ENCODE data around the gene ARVCF.

The ARVCF gene

DNA sequence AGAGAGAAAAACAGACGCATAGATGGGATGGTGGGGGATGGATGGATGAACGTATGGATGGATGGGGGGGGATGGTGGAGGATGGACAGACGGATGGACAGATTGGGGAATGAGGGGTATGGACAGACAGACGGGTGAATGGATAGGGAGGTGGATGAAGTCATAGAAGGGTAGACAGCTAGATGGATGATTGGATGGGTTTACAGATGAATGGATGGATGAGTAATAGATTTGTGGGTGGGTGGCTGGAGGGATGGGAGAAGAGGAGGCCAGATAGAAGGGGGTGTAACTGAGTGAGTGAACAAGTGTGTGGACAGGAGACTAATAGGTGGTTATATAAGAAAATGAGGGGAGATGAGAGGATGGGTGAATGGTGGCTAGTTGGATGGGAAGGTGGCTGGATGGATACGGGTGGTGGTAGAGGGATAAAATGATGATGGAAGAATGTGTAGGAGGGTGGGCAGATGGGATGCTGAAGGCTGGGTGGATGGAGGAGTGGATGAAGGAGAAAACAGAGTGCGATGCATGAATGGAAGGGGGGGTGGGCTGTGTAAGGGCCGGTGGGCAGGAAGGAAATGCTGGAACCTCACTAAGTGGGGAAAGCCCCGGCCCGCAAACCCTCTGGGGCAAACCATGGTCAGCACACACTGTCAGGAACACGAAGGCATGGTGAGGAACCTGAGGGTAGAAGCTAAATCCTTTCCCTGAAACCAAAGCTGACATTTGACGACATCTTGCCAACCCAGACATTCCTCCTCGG lies 21.6 kb downstream of the ARVCF start:
- no peaks in the 10 kb centered on the region for H3K36me3 Mint-ChIP-seq (ENCODE audit: low read depth)
- no peak overlapping the region for H3K4me3 Mint-ChIP-seq
- no peaks in the 10 kb centered on the region for H3K4me1 Mint-ChIP-seq (ENCODE audit: low read depth)
- no peaks in the 10 kb centered on the region for H3K9me3 Mint-ChIP-seq
- no peak overlapping the region for H3K27ac Mint-ChIP-seq
- no peaks in the 10 kb centered on the region for H3K27me3 Mint-ChIP-seq (ENCODE audit: low read depth)

DNA sequence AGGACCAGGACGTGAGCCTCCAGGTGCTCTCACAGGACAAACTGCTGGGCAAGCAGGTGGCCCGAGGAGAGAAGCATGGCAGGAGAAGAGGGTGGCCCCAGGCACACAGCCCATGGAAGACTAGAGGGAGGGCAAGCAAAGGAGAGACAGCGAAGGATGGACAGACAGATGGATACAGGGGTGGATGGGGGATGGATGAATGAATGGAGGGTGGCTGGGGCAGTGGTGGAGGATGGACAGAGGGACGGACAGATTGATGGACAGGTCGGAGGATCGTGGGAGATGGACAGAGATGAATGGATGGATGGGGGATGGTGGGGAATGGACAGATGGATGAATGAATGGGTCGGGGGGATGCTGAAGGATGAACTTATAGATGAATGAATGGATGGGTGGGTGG lies 22.7 kb downstream of the ARVCF start:
- Mint-ChIP-seq H3K36me3 (ENCODE audit: low read depth) (no peaks in the 10 kb centered on the region), H3K4me3 (no peak overlapping the region), H3K4me1 (ENCODE audit: low read depth) (no peaks in the 10 kb centered on the region), H3K27me3 (ENCODE audit: low read depth) (no peaks in the 10 kb centered on the region), H3K9me3 (no peaks in the 10 kb centered on the region), H3K27ac (no peak overlapping the region)

DNA sequence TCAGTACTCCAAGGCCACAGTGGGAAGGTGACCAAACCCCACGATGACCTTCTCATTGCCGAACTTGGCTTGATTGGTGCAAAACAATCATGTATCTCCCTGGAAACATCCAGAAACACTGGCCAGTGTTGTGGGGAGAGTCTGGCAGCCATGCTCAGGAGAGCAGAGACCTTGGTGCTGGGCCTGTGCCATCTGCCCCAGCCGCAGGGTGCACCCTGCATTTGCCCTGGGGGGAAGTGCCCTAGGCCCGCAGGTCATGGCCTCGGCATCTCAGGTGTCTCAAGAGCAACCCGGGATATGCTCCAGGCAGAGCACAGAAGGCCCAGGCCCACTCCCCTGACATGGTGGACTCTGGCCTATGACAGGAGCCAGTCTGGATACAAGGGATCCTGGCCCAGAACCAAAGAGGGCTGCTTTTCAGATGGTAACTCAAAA lies 23.7 kb downstream of the ARVCF start:
- no peaks in the 10 kb centered on the region for H3K36me3 Mint-ChIP-seq (ENCODE audit: low read depth)
- no peaks in the 10 kb centered on the region for H3K27me3 Mint-ChIP-seq (ENCODE audit: low read depth)
- no peaks in the 10 kb centered on the region for H3K9me3 Mint-ChIP-seq
- no peak overlapping the region for H3K27ac Mint-ChIP-seq
- no peak overlapping the region for H3K4me3 Mint-ChIP-seq
- H3K4me1 Mint-ChIP-seq (ENCODE audit: low read depth) = no peaks in the 10 kb centered on the region

DNA sequence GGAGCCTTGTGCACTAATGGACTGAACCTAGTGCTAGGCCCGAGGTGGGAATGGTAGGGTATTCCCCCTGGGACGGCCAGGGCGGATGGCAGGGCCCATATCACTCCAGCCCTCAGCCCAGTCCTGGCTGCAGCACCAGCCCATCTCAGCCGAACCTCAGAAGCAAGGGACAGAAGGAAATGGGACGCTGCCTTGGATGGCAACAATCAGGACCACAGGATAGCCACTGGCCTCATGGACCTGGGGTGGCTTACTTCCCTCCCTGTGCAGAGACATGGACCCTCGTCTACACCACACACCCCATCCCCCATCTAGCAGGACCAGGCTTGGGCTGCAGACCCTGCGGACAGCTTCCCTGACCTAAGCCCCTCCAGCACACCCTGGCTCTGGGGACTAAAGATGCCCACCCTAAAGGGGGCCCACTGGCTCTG lies 24.1 kb downstream of the ARVCF start:
- Mint-ChIP-seq H3K4me1 (ENCODE audit: low read depth) (no peaks in the 10 kb centered on the region), H3K27me3 (ENCODE audit: low read depth) (no peaks in the 10 kb centered on the region), H3K9me3 (no peaks in the 10 kb centered on the region), H3K27ac (no peak overlapping the region), H3K36me3 (ENCODE audit: low read depth) (no peaks in the 10 kb centered on the region), H3K4me3 (no peak overlapping the region)

DNA sequence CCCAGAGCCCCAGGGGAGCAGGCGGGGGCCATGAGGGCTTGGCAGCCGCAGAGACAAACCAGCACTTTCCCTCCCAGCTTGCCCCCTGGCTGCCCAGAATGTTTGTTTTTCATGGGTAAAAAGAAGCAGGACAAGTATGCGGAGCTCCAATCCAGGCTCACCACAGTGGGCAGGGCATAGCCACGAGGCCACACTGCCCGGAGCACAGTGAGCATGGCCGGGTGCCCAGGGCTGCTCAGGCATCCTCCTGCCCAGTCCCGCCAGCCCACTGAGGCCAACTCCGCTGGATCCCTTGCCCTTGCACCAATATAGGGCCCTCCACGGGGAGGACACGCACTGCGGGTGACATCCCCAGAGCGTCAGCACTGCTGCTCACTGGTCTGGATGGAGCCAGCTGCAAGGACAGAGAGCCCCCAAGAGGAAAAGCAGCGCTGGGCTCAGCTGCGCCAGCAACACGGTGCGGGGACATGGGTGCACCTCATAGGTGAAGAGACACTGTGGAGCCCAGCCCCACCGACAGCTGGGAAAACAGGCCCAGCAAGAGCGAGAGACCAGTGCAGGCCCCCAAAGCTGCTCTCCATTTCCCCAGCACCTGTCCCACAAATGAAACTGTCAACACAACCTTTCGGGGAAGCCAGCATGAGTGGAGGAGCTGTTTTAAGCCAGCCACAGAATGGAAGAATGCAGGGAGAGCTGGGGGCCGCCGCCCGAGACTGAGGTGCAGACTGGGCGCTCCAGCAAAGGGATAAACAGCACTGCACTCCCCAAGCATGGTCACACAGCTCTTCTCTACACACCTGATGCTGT lies 24.8 kb downstream of the ARVCF start:
- Mint-ChIP-seq H3K27ac (no peak overlapping the region), H3K4me3 (no peak overlapping the region), H3K9me3 (no peaks in the 10 kb centered on the region), H3K27me3 (ENCODE audit: low read depth) (no peaks in the 10 kb centered on the region), H3K4me1 (ENCODE audit: low read depth) (no peaks in the 10 kb centered on the region), H3K36me3 (ENCODE audit: low read depth) (no peaks in the 10 kb centered on the region)

DNA sequence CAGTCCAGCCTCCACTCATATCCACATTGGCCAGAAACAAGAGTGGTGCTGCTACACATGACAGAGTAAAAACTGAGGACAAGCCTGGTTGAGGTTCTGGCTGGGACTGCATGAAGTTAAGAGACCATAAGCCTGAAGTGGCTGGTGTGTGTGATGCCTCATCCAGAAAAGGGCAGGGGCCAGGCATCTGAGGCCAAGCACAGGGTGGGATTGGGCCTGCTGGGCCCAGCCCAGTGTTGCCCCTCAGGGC lies 25.3 kb downstream of the ARVCF start:
- H3K4me3 Mint-ChIP-seq = no peak overlapping the region
- H3K27ac Mint-ChIP-seq = no peak overlapping the region
- H3K4me1 Mint-ChIP-seq (ENCODE audit: low read depth) = no peaks in the 10 kb centered on the region
- no peaks in the 10 kb centered on the region for H3K9me3 Mint-ChIP-seq
- no peaks in the 10 kb centered on the region for H3K36me3 Mint-ChIP-seq (ENCODE audit: low read depth)
- H3K27me3 Mint-ChIP-seq (ENCODE audit: low read depth) = no peaks in the 10 kb centered on the region

DNA sequence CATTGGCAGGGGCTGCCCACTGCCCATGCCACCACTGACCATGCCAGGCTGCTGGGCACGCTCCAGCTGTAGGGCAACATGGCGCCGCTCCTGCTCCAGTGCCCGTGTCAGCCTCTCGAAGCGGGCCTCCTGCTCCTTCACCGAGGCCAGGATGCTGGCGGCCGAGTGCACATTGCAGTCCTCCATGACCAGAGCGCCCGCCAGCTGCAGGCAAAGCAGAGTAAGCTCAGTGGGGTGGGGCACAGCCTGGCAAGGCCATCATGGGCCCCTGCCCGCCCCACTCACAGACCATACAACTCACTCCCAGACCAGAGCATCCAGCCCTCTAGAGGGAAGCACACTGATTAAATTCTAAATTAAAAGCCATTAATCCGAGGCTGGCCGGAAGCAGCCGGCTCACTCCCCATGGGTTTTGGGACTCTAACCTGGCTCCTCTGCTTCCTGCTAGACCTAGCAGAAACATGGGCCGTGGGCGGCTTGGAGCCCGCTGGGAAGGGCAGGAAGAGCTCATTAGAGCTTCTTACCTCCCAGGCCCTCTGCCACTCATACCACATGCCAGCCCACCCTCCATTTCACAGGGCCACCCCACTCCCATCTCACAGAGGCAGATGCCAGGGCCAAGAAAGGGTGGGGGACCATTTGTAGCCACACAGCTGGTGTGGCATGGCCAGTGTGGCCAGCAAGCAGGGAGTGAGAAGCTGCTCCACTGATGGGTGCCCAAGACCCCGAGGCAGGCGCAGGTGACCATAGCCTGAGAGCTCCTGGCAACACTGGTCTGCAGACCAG lies 25.8 kb downstream of the ARVCF start:
- no peaks in the 10 kb centered on the region for H3K4me1 Mint-ChIP-seq (ENCODE audit: low read depth)
- no peak overlapping the region for H3K27ac Mint-ChIP-seq
- no peak overlapping the region for H3K4me3 Mint-ChIP-seq
- no peaks in the 10 kb centered on the region for H3K36me3 Mint-ChIP-seq (ENCODE audit: low read depth)
- H3K9me3 Mint-ChIP-seq = no peaks in the 10 kb centered on the region
- H3K27me3 Mint-ChIP-seq (ENCODE audit: low read depth) = no peaks in the 10 kb centered on the region

DNA sequence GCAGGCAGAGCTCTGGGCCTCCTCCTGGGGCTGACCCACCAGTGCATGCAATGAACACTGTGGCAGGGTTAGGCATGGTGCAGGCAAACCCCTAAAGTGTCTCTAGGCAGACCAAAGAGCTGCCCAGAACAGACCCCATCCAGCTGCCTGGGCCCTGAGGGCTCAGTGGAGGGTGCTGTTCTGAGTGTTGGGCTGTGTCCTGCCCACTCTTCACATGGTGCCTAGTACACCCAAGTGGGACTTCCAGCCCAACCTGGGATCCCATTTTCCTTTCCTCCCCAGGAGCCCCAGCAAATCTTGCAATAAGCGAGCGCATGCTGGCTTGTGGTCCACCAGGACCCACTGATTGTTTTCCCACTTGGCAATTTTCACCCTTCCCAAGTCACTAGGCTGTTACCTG lies 26.4 kb downstream of the ARVCF start:
- Mint-ChIP-seq H3K4me3 (no peak overlapping the region), H3K36me3 (ENCODE audit: low read depth) (no peaks in the 10 kb centered on the region), H3K27me3 (ENCODE audit: low read depth) (no peaks in the 10 kb centered on the region), H3K4me1 (ENCODE audit: low read depth) (no peaks in the 10 kb centered on the region), H3K9me3 (no peaks in the 10 kb centered on the region), H3K27ac (no peak overlapping the region)

DNA sequence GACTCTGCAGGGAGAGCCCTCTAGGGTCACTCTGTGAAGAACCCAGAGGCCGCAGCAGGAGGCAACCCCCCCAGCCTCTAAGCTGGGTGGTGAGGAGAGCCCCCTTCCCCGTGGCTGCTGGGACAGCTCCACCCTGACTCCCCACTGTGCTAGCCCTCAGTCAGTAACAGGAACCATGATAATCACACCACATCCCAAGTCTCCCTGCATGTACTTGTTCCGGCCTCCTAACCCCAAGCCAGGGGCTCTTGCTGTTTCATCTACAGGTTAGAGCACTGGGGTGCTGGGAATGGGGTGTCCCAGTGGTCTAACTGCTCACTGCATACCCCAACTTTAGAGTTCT lies 26.9 kb downstream of the ARVCF start:
- no peaks in the 10 kb centered on the region for H3K9me3 Mint-ChIP-seq
- H3K27ac Mint-ChIP-seq = no peak overlapping the region
- H3K4me1 Mint-ChIP-seq (ENCODE audit: low read depth) = no peaks in the 10 kb centered on the region
- H3K4me3 Mint-ChIP-seq = no peak overlapping the region
- H3K27me3 Mint-ChIP-seq (ENCODE audit: low read depth) = no peaks in the 10 kb centered on the region
- H3K36me3 Mint-ChIP-seq (ENCODE audit: low read depth) = no peaks in the 10 kb centered on the region

DNA sequence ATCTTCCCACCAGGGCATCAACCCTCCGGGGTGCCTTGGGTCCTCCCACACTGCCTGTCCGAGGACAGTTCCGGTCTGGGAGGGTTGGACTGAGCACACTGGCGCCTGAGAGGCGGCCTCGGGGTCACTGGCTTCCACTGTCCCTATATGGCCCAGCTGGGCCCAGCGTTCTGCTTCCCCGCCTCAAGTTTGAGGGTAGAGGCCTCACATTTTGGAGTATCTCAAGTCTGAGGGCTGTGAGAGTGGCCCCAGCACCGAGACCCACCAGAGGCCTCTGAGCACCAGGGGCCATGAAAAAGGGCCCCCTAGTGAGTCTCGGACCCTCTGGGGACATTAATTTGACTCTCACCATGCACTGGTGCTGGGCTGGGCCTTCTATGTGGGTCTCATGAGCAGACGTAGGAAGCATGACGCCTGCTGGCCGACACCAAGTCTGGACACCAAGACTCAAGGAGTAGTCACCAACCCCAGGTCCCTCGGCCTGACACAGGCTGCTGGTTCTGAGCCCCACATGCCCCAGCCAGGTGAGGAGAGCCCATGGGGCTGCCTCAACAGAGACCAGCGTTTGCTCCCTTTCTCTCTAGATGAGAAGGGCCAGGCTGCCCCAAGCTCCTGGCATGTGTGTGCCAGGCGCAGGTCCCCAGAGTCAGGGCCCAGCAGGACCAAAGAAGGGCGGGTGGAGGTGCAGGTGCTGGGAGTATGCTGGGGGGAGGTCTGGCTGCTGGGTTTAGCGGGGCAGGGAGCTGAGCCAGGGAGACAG lies 27.5 kb downstream of the ARVCF start:
- Mint-ChIP-seq H3K9me3 (no peaks in the 10 kb centered on the region), H3K36me3 (ENCODE audit: low read depth) (no peaks in the 10 kb centered on the region), H3K4me3 (no peak overlapping the region), H3K4me1 (ENCODE audit: low read depth) (no peaks in the 10 kb centered on the region), H3K27me3 (ENCODE audit: low read depth) (no peaks in the 10 kb centered on the region), H3K27ac (no peak overlapping the region)

DNA sequence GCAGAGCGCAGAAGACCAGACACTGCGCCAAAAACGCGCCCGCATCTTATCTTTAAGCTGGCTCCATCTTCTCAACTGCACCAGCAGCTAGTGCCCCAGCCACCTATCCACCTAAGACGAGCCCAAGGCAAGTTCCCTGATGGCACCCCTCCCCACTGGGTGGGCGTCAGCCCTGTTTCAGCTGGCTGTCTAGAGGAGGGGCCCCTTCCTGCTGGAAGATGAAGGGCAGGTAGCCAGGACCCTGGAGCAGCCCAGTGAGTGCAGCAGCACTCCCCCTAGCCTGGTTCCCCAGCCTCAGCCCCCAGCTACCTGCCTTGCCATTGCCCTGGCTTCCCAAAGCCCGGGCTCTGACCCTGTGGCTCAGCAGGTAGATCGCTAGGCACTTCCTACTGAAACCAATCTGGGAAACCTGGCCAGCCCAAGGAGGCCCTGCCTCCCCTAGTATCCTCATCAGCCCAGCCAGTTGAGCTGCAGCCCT lies 28.3 kb downstream of the ARVCF start:
- Mint-ChIP-seq H3K4me1 (ENCODE audit: low read depth) (no peaks in the 10 kb centered on the region), H3K9me3 (no peaks in the 10 kb centered on the region), H3K36me3 (ENCODE audit: low read depth) (no peaks in the 10 kb centered on the region), H3K4me3 (no peak overlapping the region), H3K27me3 (ENCODE audit: low read depth) (no peaks in the 10 kb centered on the region), H3K27ac (no peak overlapping the region)

DNA sequence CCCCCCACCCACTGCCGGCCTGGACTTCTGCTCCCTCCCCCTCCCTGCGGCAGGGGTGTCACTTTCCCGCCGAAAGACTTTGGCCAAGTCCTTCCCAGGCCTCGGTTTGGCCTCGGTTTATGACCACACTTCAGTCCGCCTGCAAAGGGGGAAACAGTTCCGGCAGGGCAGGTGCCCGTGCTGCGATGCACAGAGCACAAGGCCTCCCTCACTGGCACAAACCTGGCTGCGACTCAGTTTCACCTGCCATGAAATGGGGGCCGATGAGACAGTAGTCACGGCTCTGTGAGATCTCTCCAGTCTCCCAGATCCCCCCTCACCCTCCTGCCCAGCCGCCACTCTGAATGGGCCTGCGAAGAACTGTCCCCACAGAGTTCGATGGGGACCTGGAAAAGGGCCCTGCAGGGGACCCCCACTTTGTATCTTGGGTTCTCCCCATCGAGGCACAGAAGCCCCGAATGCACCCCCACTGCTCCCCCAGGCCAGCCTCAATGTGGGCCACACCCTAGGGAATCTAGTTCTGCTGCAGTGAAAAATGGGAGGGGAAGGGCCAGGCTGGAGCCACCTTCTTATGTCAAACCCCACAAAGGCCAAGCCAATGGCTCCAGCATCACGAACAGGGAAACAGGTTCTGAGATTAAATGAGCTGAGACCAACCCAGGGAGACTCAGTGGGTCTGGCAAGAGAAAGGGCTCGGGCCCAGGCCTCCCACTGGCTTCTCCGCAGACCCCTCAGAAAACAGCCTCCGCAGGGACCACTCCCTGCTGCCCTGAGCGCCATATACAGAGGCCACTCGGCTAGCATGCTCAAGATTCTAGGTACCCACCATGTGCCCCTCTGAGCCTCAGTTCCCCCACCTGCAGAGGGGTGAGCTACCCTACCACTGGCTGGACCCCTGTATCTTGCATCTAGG lies 29.0 kb downstream of the ARVCF start:
- Mint-ChIP-seq H3K9me3 (no peaks in the 10 kb centered on the region), H3K27ac (no peak overlapping the region), H3K4me3 (no peak overlapping the region), H3K27me3 (ENCODE audit: low read depth) (no peaks in the 10 kb centered on the region), H3K36me3 (ENCODE audit: low read depth) (no peaks in the 10 kb centered on the region), H3K4me1 (ENCODE audit: low read depth) (no peaks in the 10 kb centered on the region)

DNA sequence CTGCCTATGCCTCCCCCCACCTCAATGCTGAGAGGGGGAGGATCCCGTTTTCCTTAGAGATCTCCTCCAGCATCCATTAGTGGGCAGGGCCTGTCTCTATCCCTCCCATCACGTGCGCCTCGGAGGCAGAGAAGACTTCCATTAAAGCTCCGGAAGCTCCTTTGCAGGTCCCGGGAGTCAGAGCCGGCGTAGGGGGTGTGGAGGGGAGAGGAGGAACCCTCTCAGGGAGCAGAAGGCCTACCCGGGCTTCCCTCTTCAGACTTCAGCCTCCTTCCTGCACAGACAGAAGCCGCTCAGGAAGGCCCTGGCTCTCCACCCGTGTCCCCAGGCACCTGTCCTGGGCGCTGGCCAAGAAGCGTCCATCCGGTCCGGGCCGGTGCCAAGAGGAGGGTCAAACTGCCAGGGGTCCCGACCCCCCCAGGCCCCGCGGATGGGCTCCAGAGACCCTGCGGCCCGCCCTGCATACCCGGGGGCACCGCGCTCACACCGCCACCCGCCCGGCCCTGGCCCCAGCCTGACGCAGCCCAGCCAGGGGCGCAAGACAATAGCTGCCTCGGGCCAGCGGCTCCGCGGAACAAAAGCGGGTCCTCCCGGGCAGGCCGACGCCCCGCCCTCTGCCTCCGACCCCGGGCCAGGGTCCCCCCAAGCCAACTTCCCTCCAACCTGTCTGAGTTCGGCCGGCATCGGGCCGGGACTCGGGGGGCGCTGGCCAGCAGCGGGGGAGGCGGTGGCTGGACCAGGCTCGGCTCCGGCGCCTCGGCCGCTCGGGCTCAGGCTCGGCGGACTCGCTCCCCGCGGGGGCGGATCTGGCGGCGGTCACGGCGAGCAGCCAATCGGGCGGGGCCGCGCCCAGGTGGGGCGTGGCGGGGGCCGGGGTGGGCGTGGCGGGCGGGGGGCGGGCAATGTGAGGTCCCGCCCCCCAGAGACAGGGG lies 29.9 kb downstream of the ARVCF start:
- Mint-ChIP-seq H3K9me3 (no peaks in the 10 kb centered on the region), H3K27me3 (ENCODE audit: low read depth) (no peaks in the 10 kb centered on the region), H3K4me3 (peak overlapping the region; percentile 21), H3K4me1 (ENCODE audit: low read depth) (no peaks in the 10 kb centered on the region), H3K36me3 (ENCODE audit: low read depth) (no peaks in the 10 kb centered on the region), H3K27ac (no peak overlapping the region)
